Activated naive CD4-positive, alpha-beta T cell treated with anti-CD3 and anti-CD28 coated beads, Interleukin-2, amount 50 U/mL, for 72 hours (primary cell): Measurements from ENCODE around the gene TSEN2. TPM values are rescaled to one million over a fixed set of nuclear protein-coding genes. Genes with fewer than 3 reads are reported as not detected.

ENCODE experiments used
- ATAC-seq, 2 donors: fragments of 150-1000 bp; cut with Tn5 transposase; 2 replicates each; pipeline ENCODE4 v1.10.0; 2021; ENCODE audit warnings: mild to moderate bottlenecking in 2 of 2, moderate library complexity in 2 of 2
- DNase-seq, 2 donors: peaks; one replicate each; pipeline ENCODE4 v3.0.0; 2021 to 2022; ENCODE audit warnings: low spot score in 2 of 2
- H3K27ac Mint-ChIP-seq, 2 donors: one replicate each; pipeline ENCODE4 v1.8.0; 2022; ENCODE audit warnings: mild to moderate bottlenecking in 2 of 2, mixed read lengths in 2 of 2
- H3K36me3 Mint-ChIP-seq, 2 donors: one replicate each; pipeline ENCODE4 v1.8.0; 2022; ENCODE audit warnings: mixed read lengths in 2 of 2
- H3K9me3 Mint-ChIP-seq, 2 donors: one replicate each; pipeline ENCODE4 v1.8.0; 2022; ENCODE audit warnings: mixed read lengths in 2 of 2
- total RNA-seq, 2 donors: library from RNA; stranded (reverse); gene quantifications; one replicate each; pipeline ENCODE4 v1.2.3, GENCODE V29; 2022

TSEN2 gene
- 10 to 100 TPM in 1 of 2 donors, 1 to 10 TPM in 1; 6.6 to 14.2 TPM for total RNA-seq

GRCh38 chr3:12484198-12484982, at the start of gene TSEN2:
Gene TSEN2, plus strand, starts transcription at chr3:12484480. Its CDS starts 5,321 bp downstream, at chr3:12489801.
- peak; percentile 97 to 98 for ATAC-seq

DNA sequence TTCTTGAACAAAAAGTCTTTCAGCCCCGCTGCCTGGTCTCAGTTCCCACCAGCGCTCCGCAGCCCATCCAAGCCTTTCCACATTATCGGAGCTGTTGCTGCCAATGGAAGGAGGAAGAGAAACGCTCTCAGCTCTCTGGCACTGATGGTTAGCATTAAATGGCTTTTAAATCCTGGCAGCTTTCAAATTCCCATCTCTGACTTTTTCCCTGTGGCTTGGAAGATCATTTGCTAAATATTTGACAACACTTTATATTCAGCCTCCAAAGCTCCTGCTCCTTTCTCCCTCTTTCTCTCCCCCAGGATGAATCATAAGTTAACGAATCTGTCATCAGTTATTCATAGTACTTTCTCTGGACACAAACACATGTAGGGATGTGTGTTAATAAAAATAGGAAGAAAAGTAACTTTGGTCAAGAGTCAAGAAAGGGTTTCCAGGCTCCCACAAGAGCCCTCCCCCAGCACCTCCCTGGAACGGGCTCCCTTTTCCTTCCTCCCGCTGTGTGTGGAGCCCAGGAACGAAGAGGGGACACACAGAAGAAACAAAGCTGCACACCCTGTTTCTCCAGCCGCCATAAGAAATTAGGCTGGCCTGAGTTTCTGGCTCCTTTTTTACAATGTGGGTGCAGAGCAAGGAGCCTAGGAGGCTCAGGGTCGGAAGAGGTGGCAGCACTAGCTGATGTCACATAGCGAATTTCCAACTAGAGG, 47.6 kb upstream of the TSEN2 start:
- Mint-ChIP-seq H3K27ac (no peak overlapping the region), H3K36me3 (no peaks in the 10 kb centered on the region), H3K9me3 (no peaks in the 10 kb centered on the region)
- DNase-seq, result no peak
- no peak for ATAC-seq

More at GRCh38 chr3:12484198-12484982, at the start of gene TSEN2:
- H3K27ac Mint-ChIP-seq, result peak within 1 kb of the TSS; percentile 96
- H3K36me3 Mint-ChIP-seq, result peaks cover 8 to 10% of the 10 kb centered on the region in 2 donors
- H3K9me3 Mint-ChIP-seq, result no peaks in the 10 kb centered on the region
- peak; percentile 98 for DNase-seq

- Mint-ChIP-seq H3K9me3 (no peaks in the 10 kb centered on the region), H3K27ac (no peak overlapping the region), H3K36me3 (no peaks in the 10 kb centered on the region)
- no peak for ATAC-seq
- DNase-seq, result no peak
Observed at GRCh38 chr3:12437221-12437605, 47.1 kb upstream of the TSEN2 start.

DNA sequence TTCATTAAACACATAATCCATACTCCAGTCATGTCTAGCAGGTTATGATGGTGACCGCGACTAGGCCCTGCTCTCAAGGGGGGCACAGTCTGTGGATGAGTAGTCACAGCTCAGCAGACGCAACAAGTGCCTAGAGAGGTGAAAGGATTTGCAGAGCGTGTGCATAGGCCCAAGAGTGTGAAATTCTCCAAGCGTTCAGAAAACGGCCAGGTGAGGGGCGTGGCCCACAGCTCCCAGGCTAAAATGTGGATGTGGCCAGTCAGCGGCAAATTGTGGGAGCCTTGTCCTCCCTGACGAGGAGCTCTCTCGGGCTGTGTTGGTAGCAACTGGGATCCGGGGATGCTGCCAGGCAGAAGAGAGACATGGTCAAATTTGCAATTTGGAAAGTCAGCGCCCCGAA, 46.4 kb upstream of the TSEN2 start:
- DNase-seq (no peak), ATAC-seq (no peak)

DNA sequence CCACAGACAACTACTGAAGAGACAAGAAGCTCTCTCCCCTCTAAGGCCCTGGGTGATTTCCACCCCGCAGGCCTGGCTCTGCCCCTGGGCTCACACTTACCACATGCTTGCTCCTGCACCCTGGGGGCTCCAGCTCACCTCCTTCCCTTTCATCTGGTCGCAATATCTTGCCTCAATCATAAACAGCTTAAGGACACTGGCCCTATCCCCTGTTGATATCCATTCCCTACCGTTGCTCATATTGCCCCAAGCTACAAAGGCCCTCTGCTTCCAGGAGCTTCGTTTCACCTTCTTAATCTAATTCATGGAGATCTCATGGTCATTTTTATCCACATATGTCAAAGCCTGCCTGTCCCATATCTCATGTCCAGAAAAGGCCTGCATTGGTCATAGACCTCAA, 46.0 kb upstream of the TSEN2 start:
- no peaks in the 10 kb centered on the region for H3K9me3 Mint-ChIP-seq
- no peak overlapping the region for H3K27ac Mint-ChIP-seq
- ATAC-seq, result no peak
- H3K36me3 Mint-ChIP-seq, result no peaks in the 10 kb centered on the region
- DNase-seq, result no peak

More for the DNA sequence above, 46.4 kb upstream of the TSEN2 start:
- H3K36me3 Mint-ChIP-seq, result no peaks in the 10 kb centered on the region
- H3K27ac Mint-ChIP-seq, result no peak overlapping the region
- no peaks in the 10 kb centered on the region for H3K9me3 Mint-ChIP-seq

DNA sequence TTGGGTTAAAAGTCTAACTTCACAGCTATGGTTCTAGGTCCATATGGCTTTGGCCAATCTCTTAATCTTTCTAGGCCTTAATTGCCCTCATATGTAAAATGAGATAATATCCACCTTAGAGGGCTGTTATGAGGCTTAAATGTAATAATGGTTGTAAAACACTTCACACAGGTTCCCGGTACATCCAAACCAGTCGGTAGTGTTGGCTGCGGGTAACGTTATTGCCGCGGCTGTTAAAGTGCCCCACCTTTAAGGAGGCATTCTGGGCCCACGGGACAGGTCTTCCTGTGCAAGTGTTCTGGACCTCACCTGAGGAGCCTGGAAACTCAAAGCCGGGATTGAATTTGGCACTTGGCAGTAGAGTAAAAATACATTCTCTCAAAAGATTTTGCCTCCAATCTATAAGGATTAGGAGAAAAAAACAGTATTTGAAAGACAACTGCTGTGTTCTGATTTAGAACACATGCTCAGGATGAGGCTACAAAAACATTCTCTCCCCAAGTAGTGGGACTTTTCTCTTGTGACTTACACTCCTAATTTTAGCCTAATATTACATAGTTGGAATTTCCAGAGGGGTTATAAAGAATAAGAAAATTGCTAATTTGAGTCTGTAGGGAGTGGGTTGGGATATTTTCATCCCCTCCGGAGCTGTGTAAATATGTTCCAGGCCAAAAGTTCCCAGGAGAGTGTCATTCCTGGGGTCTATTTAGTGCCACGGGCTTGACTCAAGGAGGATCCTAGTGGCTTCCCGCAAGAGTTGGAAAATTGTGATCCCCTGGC, 44.9 kb upstream of the TSEN2 start:
- Mint-ChIP-seq H3K36me3 (no peaks in the 10 kb centered on the region), H3K9me3 (no peaks in the 10 kb centered on the region), H3K27ac (no peak overlapping the region)
- DNase-seq (no peak), ATAC-seq (no peak)

DNA sequence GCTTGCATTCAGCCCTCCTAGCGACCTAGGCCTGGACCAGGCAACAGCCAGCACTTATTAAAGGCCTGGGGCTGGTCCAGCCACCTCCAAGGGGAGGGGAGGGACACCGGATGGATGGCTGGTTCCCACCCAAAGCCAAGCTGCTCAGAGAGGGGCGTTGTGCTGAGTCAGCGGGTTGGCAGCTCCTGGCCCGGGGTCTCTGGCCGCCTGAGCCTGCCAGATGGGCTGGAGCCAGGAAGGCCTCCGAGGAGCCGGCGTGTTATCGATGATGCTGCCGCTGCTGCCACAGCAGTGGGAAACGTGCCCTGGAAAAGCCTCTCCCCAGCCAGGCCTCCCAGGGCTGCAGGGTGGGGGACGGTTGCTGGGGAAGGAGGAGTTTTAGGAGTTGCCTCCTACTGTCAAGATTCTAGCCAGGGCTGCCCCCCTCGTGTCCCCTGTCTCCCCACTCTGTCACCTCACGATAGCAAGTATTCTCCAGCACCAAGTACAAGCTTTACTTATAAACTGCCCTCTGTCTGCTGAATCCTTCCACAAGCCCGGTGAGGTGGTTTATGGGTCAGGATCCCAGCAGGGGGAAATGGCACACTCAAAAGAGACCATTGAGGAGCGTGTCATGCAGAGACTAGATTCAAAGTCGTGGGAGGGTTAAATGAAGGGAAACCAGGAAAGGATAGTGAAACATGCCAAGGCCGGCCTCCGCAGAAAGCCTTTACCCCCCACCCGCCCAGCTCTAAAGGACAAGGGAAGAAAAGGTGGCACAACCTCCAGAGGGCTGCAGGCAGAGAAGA, 43.2 kb upstream of the TSEN2 start:
- DNase-seq (no peak), ATAC-seq (no peak)
- Mint-ChIP-seq H3K9me3 (no peaks in the 10 kb centered on the region), H3K36me3 (no peaks in the 10 kb centered on the region), H3K27ac (no peak overlapping the region)

- Mint-ChIP-seq H3K27ac (no peak overlapping the region), H3K36me3 (no peaks in the 10 kb centered on the region), H3K9me3 (no peaks in the 10 kb centered on the region)
- ATAC-seq, result no peak
- no peak for DNase-seq
Observed at GRCh38 chr3:12442654-12443501, 41.4 kb upstream of the TSEN2 start.

GRCh38 chr3:12443781-12444522, 40.3 kb upstream of the TSEN2 start:
- Mint-ChIP-seq H3K9me3 (no peaks in the 10 kb centered on the region), H3K27ac (no peak overlapping the region), H3K36me3 (no peaks in the 10 kb centered on the region)
- ATAC-seq (no peak), DNase-seq (no peak)

- no peaks in the 10 kb centered on the region for H3K9me3 Mint-ChIP-seq
- H3K36me3 Mint-ChIP-seq, result no peaks in the 10 kb centered on the region
- ATAC-seq (no peak), DNase-seq (no peak)
- H3K27ac Mint-ChIP-seq, result no peak overlapping the region
Observed at GRCh38 chr3:12444582-12445471, 39.5 kb upstream of the TSEN2 start.

GRCh38 chr3:12445523-12446240, 38.6 kb upstream of the TSEN2 start:
- ATAC-seq (no peak), DNase-seq (peak in 1 of 2 donors; percentile 16)
- Mint-ChIP-seq H3K9me3 (no peaks in the 10 kb centered on the region), H3K27ac (no peak overlapping the region), H3K36me3 (no peaks in the 10 kb centered on the region)

GRCh38 chr3:12446298-12446697, 38.0 kb upstream of the TSEN2 start:
- DNase-seq (peak in 1 of 2 donors; percentile 18), ATAC-seq (no peak)
- no peaks in the 10 kb centered on the region for H3K36me3 Mint-ChIP-seq
- no peaks in the 10 kb centered on the region for H3K9me3 Mint-ChIP-seq
- H3K27ac Mint-ChIP-seq, result no peak overlapping the region

DNA sequence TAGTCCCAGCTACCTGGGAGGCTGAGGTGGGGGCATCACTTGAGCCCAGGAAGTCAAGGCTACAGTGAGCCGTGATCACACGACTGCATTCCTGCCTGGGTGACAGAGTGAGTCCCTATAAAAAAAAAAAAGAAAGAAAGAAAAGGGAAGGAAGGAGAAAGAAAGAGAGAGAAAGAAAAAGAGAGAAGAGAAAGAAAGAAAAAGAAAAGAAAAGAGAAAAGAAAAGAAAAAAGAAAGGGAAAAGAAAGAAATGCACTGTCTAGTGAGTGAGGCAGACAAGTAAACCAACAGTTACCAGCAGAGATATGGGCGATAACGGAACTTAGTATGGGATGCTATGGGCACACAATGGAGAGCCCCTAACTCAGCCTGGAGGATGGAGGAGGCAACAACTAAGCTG, 37.2 kb upstream of the TSEN2 start:
- H3K27ac Mint-ChIP-seq, result no peak overlapping the region
- no peak for ATAC-seq
- H3K9me3 Mint-ChIP-seq, result no peaks in the 10 kb centered on the region
- DNase-seq, result no peak
- H3K36me3 Mint-ChIP-seq, result peaks cover 0 to 4% of the 10 kb centered on the region in 2 donors
